NCI-H2081 (cell line): ENCODE results near the gene KDM5A.
"Not testable (repeated sequence)": the region's sequence is repeated elsewhere in the genome, so short reads cannot be mapped to it uniquely, and the experiment has no call there.

ENCODE experiments used
- DNase-seq, 2 experiments: peaks; one replicate each; lab custom pipeline; 2025; lab: John Stamatoyannopoulos, UW

Gene KDM5A

DNA sequence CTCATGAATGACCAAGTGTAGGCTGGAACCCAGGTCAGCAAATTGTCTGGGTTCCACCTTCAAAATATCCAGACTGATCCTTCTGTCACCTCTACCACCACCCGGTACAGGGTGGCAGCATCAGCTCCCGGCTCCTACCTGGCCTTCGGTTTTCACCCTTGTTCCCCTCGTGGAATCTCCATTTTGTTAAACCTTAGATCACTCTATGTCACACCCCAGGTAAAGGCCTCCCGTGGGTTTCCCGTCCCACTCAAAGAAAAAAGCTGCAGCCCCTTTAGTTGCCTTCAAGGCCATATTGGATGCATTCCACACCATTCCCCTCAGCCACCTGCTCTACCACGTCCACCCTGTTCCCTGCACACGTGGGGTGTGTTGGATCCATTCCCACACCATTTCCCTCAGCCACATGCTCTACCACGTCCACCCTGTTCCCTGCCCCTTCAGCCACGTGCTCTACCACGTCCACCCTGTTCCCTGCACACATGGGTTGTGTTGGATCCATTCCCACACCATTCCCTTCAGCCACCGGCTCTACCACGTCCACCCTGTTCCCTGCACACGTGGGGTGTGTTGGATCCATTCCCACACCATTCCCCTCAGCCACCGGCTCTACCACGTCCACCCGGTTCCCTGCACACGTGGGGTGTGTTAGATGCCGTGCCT is 150.3 kb downstream of the KDM5A start:
- DNase-seq = no peak

DNA sequence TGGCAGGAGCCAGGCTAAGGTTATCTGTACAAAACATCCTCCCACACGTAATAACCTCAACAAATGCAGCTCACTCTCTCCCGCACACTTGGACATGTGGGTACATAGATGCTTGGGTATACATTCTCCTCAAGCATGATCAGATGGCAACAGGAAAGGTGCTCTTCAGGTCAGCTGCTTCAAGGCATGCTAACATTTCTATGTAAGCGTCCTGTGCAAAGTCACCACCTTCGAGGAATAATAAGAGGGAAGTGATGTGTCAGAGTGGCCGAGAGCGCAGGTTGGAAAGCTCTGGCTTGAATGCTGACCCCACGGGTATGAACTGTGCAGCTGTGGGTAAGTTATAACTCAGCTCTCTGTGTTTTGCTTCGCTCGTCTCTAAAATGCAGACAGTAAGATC is 151.0 kb downstream of the KDM5A start:
- no peak for DNase-seq

DNA sequence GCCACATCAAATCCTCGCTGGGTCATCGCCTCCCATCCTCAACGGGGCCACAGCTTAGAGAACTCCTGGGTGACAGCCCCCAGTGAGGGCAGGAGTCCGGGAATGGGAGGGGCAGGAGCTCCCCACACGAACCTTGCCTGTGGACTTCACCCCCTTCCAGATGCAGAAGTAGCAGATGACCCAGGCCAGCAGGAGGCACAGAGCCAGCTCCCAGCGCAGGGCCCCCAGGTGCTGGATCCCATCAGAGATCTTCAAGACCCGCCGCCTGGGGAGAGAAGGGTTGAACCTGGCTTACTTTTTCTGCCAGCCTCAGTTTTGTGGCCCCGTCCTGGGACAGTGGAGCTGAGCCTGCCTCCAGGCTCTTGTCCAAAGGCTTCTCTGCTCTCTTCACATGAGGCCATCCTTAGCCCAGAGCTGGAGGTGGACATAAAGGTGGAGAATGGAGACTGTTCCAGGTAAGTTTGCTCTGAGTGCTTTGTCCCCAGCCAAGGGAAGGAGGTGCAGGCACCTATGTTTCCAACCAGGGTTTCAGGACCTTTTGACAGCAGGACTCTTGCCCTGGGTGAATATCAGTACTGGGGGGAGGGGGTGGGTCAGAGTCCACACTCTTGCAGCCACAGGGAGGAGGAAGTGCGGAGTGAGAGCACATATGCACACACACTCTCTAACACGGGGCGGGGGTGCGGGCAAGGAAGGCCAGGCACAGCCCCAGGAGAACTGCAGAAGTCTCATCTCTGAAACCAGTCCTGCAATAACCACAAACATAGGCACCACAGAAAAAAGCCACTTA is 151.9 kb downstream of the KDM5A start:
- no peak for DNase-seq

- DNase-seq = no peak
These were observed 152.7 kb downstream of the KDM5A start for GRCh38 chr12:236445-236844.

DNA sequence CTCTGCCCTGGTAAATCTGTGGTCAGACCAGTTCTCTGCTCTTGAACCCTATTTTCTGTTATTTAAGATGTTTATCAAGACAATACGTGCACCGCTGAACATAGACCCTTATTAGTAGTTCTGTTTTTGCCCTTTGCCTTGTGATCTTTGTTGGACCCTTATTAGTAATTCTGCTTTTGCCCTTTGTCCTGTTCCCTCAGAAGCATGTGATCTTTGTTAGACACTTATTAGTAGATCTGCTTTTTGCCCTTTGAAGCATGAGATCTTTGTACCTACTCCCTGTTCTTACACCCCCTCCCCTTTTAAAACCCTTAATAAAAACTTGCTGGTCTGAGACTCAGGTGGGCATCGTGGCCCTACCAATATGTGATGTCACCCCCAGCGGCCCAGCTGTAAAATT is 153.2 kb downstream of the KDM5A start:
- DNase-seq = not testable (repeated sequence)

- no peak for DNase-seq
These were observed 154.2 kb downstream of the KDM5A start for GRCh38 chr12:234891-235415.

DNA sequence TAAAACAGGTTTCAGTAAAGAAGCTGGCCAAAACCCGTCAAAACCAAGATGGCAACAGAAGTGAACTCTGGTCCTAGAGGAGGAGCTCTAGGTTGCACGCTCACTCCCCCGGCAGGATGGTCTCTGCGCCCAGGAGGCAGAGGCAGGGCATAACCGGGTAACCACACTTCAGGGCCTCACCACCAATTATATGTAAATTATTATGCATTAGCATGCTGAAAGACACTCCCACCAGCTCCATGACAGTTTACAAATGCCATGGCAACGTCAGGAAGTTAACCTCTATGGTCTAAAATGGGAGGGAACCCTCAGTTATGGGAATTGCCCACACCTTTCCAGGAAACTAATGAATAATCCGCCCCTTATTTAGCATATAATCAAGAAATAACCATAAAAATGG is 155.1 kb downstream of the KDM5A start:
- DNase-seq = no peak

DNA sequence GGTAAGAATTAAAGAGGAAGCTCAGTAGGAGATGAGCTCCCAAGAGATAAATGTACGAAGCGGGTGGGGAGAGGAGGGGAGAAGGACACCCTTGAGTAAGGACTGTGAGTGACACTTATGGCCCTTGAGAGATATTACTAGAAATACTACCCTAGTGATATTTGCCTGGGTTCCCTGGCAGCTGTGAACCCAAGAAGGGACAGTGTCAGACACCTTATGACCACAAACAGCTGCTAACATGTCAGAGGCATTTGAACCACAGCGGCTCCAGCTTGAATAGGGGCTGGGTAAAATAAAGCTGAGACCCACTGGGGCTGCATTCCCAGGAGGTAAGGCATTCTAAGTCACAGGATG is 155.5 kb downstream of the KDM5A start:
- DNase-seq = no peak

- DNase-seq = no peak
These were observed 156.1 kb downstream of the KDM5A start for GRCh38 chr12:232731-233614.

- DNase-seq = peak in 1 of 2 experiments; percentile 35
These were observed 158.0 kb downstream of the KDM5A start for GRCh38 chr12:230925-231671.
